Karpas-422 (cell line): ENCODE results near the gene DUSP1. TPM values are rescaled to one million over a fixed set of nuclear protein-coding genes. Genes with fewer than 3 reads are reported as not detected.

ENCODE experiments used
- DNase-seq: peaks from one replicate; pipeline ENCODE4 v3.0.0-alpha.2; 2015
- H2AFZ ChIP-seq: fragments of 200-600 bp; sonication (generic); 2 replicates; pipeline ENCODE4 v1.6.1; 2014; ENCODE audit warnings: antibody characterized with exemption, low read length, mixed read lengths
- H3K27ac ChIP-seq: fragments of 200-600 bp; sonication (generic); 2 replicates; pipeline ENCODE4 v1.5.1; 2014; ENCODE audit warnings: mild to moderate bottlenecking, low read length, moderate library complexity
- H3K27me3 ChIP-seq: fragments of 200-600 bp; sonication (generic); 2 replicates; pipeline ENCODE4 v1.6.1; 2014; ENCODE audit warnings: low read length, mixed read lengths
- H3K36me3 ChIP-seq: fragments of 200-600 bp; sonication (generic); 2 replicates; pipeline ENCODE4 v1.6.1; 2014; ENCODE audit warnings: low read length, mixed read lengths; ENCODE audit not compliant: insufficient read depth
- H3K4me1 ChIP-seq: fragments of 200-600 bp; sonication (generic); 2 replicates; pipeline ENCODE4 v1.6.1; 2014; ENCODE audit warnings: mild to moderate bottlenecking, low read length, mixed read lengths
- H3K4me2 ChIP-seq: fragments of 200-600 bp; sonication (generic); 2 replicates; pipeline ENCODE4 v1.6.1; 2014; ENCODE audit warnings: low read length, low read depth, mild to moderate bottlenecking; ENCODE audit not compliant: poor library complexity, severe bottlenecking
- H3K4me3 ChIP-seq: fragments of 200-600 bp; sonication (generic); 2 replicates; pipeline ENCODE4 v1.5.1; 2014; ENCODE audit warnings: mild to moderate bottlenecking, antibody characterized with exemption, low read length, mixed read lengths
- H3K79me2 ChIP-seq: fragments of 200-600 bp; sonication (generic); 2 replicates; pipeline ENCODE4 v1.6.1; 2014; ENCODE audit warnings: mild to moderate bottlenecking, low read length, mixed read lengths
- H3K9ac ChIP-seq: fragments of 200-600 bp; sonication (generic); 2 replicates; pipeline ENCODE4 v1.6.0; 2014; ENCODE audit warnings: low read length
- H3K9me2 ChIP-seq: fragments of 200-600 bp; sonication (generic), shearing (Covaris generic); replicated peaks from 2 replicates; pipeline ENCODE4 v1.6.0; 2014; ENCODE audit warnings: mild to moderate bottlenecking, low read length, moderate library complexity; ENCODE audit not compliant: insufficient read depth
- H3K9me3 ChIP-seq: fragments of 300-700, 200-600 bp; sonication (generic); 2 replicates; pipeline ENCODE4 v1.6.1; 2014; ENCODE audit warnings: low read length, mixed read lengths
- H4K20me1 ChIP-seq: fragments of 200-600 bp; sonication (generic); 2 replicates; pipeline ENCODE4 v1.6.1; 2014; ENCODE audit warnings: mild to moderate bottlenecking, antibody characterized with exemption, low read length, low read depth; ENCODE audit not compliant: insufficient read depth
- total RNA-seq: library from RNA; depleted of rRNA; stranded (reverse); fragments of >200 nt; shearing (Covaris generic); gene quantifications from 2 replicates; pipeline ENCODE4 v1.2.3, GENCODE V29; 2014; ENCODE audit warnings: low replicate concordance

DUSP1 gene
- total RNA-seq, 1 experiment from 2014 or later, result 10.5 TPM

DNA sequence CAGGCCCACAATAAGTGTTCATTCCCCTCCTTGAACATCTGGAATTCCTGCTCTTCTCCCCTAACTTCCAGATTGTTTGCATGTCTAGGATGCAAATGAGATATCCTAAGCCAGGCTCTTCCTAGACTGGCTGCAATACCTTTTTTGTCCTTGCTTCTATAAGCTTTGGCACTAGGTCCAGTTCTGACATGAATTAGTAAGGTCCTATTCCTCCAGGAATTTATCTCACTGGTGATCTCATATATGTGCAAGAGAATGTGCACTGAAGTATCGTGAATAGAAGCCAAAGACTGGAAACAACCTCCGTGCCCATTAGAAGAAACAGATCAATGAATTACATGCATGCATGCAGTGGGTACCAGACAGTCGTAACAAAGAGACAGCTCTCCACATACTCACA lies 25.2 kb downstream of the DUSP1 start:
- Histone ChIP-seq H3K79me2 (no peaks in the 10 kb centered on the region), H3K27me3 (no peaks in the 10 kb centered on the region), H3K9ac (no peak overlapping the region), H3K9me3 (no peaks in the 10 kb centered on the region), H3K36me3 (no peaks in the 10 kb centered on the region), H4K20me1 (no peaks in the 10 kb centered on the region), H3K9me2 (no peaks in the 10 kb centered on the region), H3K4me2 (no peak overlapping the region), H3K27ac (no peak overlapping the region), H3K4me1 (no peaks in the 10 kb centered on the region), H2AFZ (no peak overlapping the region), H3K4me3 (no peak overlapping the region)
- DNase-seq, result no peak

- Histone ChIP-seq H3K4me1 (no peaks in the 10 kb centered on the region), H2AFZ (no peak overlapping the region), H3K9ac (no peak overlapping the region), H3K36me3 (no peaks in the 10 kb centered on the region), H3K4me3 (no peak overlapping the region), H3K27ac (no peak overlapping the region), H3K9me3 (no peaks in the 10 kb centered on the region), H3K4me2 (no peak overlapping the region), H4K20me1 (no peaks in the 10 kb centered on the region), H3K9me2 (no peaks in the 10 kb centered on the region), H3K79me2 (no peaks in the 10 kb centered on the region), H3K27me3 (no peaks in the 10 kb centered on the region)
- DNase-seq, result no peak
These were observed 25.6 kb downstream of the DUSP1 start for GRCh38 chr5:172745406-172745805.

GRCh38 chr5:172744123-172745104 lies 26.6 kb downstream of the DUSP1 start:
- no peaks in the 10 kb centered on the region for H3K36me3 ChIP-seq
- H3K79me2 ChIP-seq, result no peaks in the 10 kb centered on the region
- H3K9ac ChIP-seq, result no peak overlapping the region
- H3K9me3 ChIP-seq, result no peaks in the 10 kb centered on the region
- no peaks in the 10 kb centered on the region for H4K20me1 ChIP-seq
- H3K4me2 ChIP-seq, result no peak overlapping the region
- no peak overlapping the region for H2AFZ ChIP-seq
- no peak for DNase-seq
- no peak overlapping the region for H3K27ac ChIP-seq
- no peaks in the 10 kb centered on the region for H3K27me3 ChIP-seq
- no peaks in the 10 kb centered on the region for H3K9me2 ChIP-seq
- no peaks in the 10 kb centered on the region for H3K4me1 ChIP-seq
- no peak overlapping the region for H3K4me3 ChIP-seq

GRCh38 chr5:172743112-172743959 lies 27.7 kb downstream of the DUSP1 start:
- Histone ChIP-seq H2AFZ (no peak overlapping the region), H3K27ac (no peak overlapping the region), H3K9ac (no peak overlapping the region), H3K9me3 (no peaks in the 10 kb centered on the region), H3K9me2 (no peaks in the 10 kb centered on the region), H3K4me2 (no peak overlapping the region), H3K4me1 (no peaks in the 10 kb centered on the region), H3K27me3 (no peaks in the 10 kb centered on the region), H4K20me1 (no peaks in the 10 kb centered on the region), H3K4me3 (no peak overlapping the region), H3K36me3 (no peaks in the 10 kb centered on the region), H3K79me2 (no peaks in the 10 kb centered on the region)
- no peak for DNase-seq

- Histone ChIP-seq H3K27ac (no peak overlapping the region), H2AFZ (no peak overlapping the region), H3K4me1 (no peaks in the 10 kb centered on the region), H3K9me2 (no peaks in the 10 kb centered on the region), H4K20me1 (no peaks in the 10 kb centered on the region), H3K9ac (no peak overlapping the region), H3K4me2 (no peak overlapping the region), H3K4me3 (no peak overlapping the region), H3K27me3 (no peaks in the 10 kb centered on the region), H3K36me3 (no peaks in the 10 kb centered on the region), H3K9me3 (no peaks in the 10 kb centered on the region), H3K79me2 (no peaks in the 10 kb centered on the region)
- DNase-seq, result no peak
These were observed 29.8 kb downstream of the DUSP1 start for GRCh38 chr5:172741206-172741582.

- H3K9me2 ChIP-seq, result no peaks in the 10 kb centered on the region
- H2AFZ ChIP-seq, result no peak overlapping the region
- no peaks in the 10 kb centered on the region for H3K36me3 ChIP-seq
- no peaks in the 10 kb centered on the region for H3K4me1 ChIP-seq
- no peak overlapping the region for H3K27ac ChIP-seq
- H3K4me3 ChIP-seq, result no peak overlapping the region
- H3K4me2 ChIP-seq, result no peak overlapping the region
- no peak for DNase-seq
- H3K9me3 ChIP-seq, result no peaks in the 10 kb centered on the region
- H3K79me2 ChIP-seq, result no peaks in the 10 kb centered on the region
- no peaks in the 10 kb centered on the region for H3K27me3 ChIP-seq
- no peak overlapping the region for H3K9ac ChIP-seq
- H4K20me1 ChIP-seq, result no peaks in the 10 kb centered on the region
These were observed 30.4 kb downstream of the DUSP1 start for GRCh38 chr5:172740428-172741205.

- no peaks in the 10 kb centered on the region for H4K20me1 ChIP-seq
- no peak overlapping the region for H3K9ac ChIP-seq
- no peaks in the 10 kb centered on the region for H3K27me3 ChIP-seq
- no peaks in the 10 kb centered on the region for H3K4me1 ChIP-seq
- no peak overlapping the region for H3K27ac ChIP-seq
- DNase-seq, result no peak
- H3K9me3 ChIP-seq, result no peaks in the 10 kb centered on the region
- H3K4me3 ChIP-seq, result no peak overlapping the region
- no peaks in the 10 kb centered on the region for H3K9me2 ChIP-seq
- H2AFZ ChIP-seq, result no peak overlapping the region
- H3K36me3 ChIP-seq, result no peaks in the 10 kb centered on the region
- no peaks in the 10 kb centered on the region for H3K79me2 ChIP-seq
- H3K4me2 ChIP-seq, result no peak overlapping the region
These were observed 31.6 kb downstream of the DUSP1 start for GRCh38 chr5:172739375-172739774.
